ENCODE results near the gene NTF3. TPM values are rescaled to one million over a fixed set of nuclear protein-coding genes. Genes with fewer than 3 reads are reported as not detected.

The NTF3 gene
- total RNA-seq, 3 donors from 2014 or later, result 0.88 to 1.3 TPM; not detected in 1

DNA sequence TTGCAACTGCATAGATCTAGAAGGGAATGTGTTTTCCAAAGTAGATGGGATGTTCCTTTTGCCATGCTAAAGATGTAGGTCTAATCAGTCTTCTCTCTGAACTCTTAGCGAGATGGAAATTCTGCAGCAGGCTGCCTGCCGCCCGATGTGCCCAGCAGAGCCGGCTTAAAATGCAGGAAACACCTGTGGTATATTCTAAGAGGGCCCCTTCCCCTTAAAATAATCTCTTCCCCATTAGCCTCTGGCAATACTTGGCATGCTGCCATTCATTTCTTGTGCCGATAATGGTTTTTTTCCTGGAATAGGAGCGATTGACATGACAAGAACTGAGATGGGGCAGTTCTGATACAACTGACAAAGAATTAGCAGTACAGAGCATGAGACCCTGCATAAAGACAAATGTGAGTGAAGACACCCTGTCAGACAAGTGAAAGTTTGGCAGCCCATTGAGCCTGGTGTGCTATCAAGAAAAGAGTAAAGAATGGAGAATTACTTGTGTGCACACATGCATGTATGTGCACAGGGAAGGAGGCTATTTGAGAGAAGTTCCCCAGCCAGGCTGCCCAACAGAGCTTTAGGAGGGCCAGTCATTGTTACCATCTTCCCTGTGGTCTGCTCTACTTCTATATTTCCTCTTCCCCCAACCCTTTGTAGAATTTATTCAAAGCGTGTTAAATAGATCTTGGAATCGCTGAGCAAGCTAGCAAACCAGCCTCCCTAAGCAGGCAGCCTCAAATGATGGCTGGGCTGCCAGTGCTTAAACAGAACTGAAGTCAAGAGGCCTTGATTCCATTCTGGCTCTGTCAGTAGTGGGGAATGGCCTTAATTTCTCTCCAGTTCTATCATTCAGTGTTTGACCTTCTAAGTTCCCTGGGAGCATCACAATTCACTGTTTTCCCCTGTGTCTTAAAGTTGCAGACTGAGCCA lies 29.6 kb upstream of the NTF3 start:
- DNase-seq (ENCODE audit: low spot score in 2 of 2), result no peak
- intact Hi-C loops (cut with DNase I; ENCODE audit: low total_unique reads), result no loop called here
- H3K9me3 ChIP-seq, result no peaks in the 10 kb centered on the region
- no peak overlapping the region for H3K27ac ChIP-seq
- no peaks in the 10 kb centered on the region for H3K27me3 ChIP-seq
- H3K4me3 ChIP-seq, result no peak overlapping the region
- H3K4me1 ChIP-seq, result no peaks in the 10 kb centered on the region
- H3K36me3 ChIP-seq, result no peaks in the 10 kb centered on the region
- no peak for TF ChIP-seq POLR2AphosphoS5 (IDR thresholded peaks at IDR 0.05)

DNA sequence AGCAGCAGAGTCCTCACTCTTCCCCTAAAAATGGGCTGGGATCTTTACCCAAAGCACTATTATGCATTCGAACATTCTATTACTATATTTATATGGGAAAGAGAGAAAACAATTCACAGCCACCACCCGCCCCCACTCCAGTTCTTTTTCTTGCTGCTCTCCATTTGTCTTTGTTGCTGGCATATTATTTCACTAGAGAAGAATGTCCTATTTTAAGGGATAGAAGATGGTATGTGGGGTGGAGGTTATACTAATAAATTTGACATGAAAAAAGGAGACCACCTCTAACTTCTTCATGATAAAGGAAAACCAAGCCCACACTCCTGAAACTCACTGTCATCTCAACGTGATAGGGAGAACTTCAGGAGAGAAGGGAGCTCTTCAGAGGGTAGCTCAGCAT lies 28.5 kb upstream of the NTF3 start:
- no peaks in the 10 kb centered on the region for H3K27me3 ChIP-seq
- H3K36me3 ChIP-seq, result no peaks in the 10 kb centered on the region
- intact Hi-C loops (cut with DNase I; ENCODE audit: low total_unique reads), result no loop called here
- H3K4me1 ChIP-seq, result no peaks in the 10 kb centered on the region
- TF ChIP-seq POLR2A (IDR thresholded peaks at IDR 0.05) (no peak), POLR2AphosphoS5 (IDR thresholded peaks at IDR 0.05) (no peak)
- TF ChIP-seq, protein P1, sequence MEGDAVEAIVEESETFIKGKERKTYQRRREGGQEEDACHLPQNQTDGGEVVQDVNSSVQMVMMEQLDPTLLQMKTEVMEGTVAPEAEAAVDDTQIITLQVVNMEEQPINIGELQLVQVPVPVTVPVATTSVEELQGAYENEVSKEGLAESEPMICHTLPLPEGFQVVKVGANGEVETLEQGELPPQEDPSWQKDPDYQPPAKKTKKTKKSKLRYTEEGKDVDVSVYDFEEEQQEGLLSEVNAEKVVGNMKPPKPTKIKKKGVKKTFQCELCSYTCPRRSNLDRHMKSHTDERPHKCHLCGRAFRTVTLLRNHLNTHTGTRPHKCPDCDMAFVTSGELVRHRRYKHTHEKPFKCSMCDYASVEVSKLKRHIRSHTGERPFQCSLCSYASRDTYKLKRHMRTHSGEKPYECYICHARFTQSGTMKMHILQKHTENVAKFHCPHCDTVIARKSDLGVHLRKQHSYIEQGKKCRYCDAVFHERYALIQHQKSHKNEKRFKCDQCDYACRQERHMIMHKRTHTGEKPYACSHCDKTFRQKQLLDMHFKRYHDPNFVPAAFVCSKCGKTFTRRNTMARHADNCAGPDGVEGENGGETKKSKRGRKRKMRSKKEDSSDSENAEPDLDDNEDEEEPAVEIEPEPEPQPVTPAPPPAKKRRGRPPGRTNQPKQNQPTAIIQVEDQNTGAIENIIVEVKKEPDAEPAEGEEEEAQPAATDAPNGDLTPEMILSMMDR (IDR thresholded peaks at IDR 0.05), result no peak
- H3K27ac ChIP-seq, result no peak overlapping the region
- DNase-seq (ENCODE audit: low spot score in 2 of 2), result no peak
- H3K9me3 ChIP-seq, result no peaks in the 10 kb centered on the region
- H3K4me3 ChIP-seq, result no peak overlapping the region

DNA sequence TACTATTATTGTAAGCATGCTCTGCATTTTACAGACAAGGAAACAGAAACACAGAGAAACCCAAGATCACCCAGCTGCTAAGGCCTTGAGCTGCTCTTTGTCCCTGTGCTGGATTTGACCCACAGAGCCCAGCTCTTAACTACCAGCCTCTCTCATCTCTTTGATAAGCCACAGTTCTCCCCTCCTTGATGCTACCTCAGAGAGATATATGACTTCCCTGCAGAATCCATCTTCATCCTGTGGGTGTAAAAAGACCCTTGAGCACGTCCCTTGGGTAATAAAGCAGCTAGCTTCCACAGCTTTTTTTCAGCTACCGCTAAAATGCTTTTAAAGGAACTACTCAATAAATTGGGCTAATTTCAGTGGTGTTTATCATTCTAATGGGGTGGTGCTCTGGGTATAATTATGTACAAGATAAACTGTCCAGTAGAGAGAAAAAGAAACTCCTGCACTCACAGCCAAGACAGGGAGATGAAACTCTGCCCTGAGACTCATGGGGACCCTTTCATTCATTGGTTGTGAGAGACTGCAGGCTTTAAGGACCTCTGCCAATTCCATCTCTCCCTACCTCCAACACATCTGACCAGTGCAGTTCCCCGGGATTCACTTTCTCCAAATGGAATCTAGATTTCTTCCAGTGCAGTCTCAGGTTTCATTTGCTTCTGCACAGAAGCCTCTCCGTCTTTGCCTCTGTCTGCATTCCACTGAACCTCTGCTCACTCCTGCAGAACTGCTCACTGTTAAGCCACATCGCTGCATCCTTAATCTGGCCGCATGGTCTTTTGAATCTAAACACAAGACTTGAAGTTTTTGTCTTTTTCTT lies 24.7 kb upstream of the NTF3 start:
- TF ChIP-seq, protein P1 (IDR thresholded peaks at IDR 0.05), result no peak
- TF ChIP-seq POLR2A (IDR thresholded peaks at IDR 0.05) (no peak), POLR2AphosphoS5 (IDR thresholded peaks at IDR 0.05) (no peak)
- Histone ChIP-seq H3K27ac (no peak overlapping the region), H3K9me3 (peaks cover 0 to 8% of the 10 kb centered on the region in 2 donors), H3K4me1 (no peaks in the 10 kb centered on the region), H3K27me3 (no peaks in the 10 kb centered on the region), H3K4me3 (no peak overlapping the region), H3K36me3 (no peaks in the 10 kb centered on the region)
- intact Hi-C loops (cut with DNase I; ENCODE audit: low total_unique reads), result no loop called here
- no peak for DNase-seq (ENCODE audit: low spot score in 2 of 2)

DNA sequence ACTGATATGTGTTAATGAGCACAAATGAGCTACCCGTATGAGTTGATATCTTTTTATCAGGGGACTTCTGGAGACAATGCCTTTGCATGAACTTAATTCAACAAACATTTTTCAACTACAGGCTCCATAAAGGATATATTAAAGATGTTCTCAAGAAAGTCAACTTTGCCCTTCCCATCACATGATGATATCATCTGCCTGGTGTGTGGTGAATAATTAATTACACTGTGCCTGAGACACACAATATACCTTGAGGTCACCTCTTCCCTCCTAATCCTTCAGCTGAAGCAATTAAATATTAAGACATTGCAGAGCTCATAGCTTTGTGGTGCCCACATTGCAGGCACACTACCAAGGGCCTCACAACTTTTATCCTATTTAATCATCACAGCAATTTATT lies 22.3 kb upstream of the NTF3 start:
- intact Hi-C loops (cut with DNase I; ENCODE audit: low total_unique reads), result no loop called here
- no peak overlapping the region for H3K27ac ChIP-seq
- TF ChIP-seq POLR2A (IDR thresholded peaks at IDR 0.05), result no peak
- TF ChIP-seq POLR2AphosphoS5 (IDR thresholded peaks at IDR 0.05), result no peak
- TF ChIP-seq, protein P1 (IDR thresholded peaks at IDR 0.05), result no peak
- peaks cover 0 to 8% of the 10 kb centered on the region in 2 donors for H3K9me3 ChIP-seq
- DNase-seq (ENCODE audit: low spot score in 2 of 2), result no peak
- no peak overlapping the region for H3K4me3 ChIP-seq
- no peaks in the 10 kb centered on the region for H3K36me3 ChIP-seq
- no peaks in the 10 kb centered on the region for H3K27me3 ChIP-seq
- H3K4me1 ChIP-seq, result no peaks in the 10 kb centered on the region

DNA sequence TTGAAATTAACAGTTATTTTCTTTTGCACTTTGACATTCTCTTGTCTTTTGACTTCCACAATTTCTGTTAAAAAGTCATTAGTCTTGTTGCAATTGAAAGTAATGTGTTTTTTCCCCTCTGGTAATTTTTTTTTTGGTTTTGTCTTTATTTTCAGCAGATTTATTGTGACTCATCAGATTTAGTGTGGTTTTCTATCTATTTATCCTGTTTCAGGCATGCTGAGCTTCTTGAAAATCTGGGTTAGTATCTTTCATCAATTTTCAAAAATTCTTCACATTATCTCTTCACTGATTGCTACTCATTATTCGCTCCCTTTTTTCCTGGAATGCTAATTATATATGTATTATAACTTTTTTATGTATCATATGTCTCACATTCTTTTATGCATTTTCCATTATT lies 15.3 kb upstream of the NTF3 start:
- no peak for DNase-seq (ENCODE audit: low spot score in 2 of 2)

More for the DNA sequence above, 15.3 kb upstream of the NTF3 start:
- intact Hi-C loops (cut with DNase I; ENCODE audit: low total_unique reads), result no loop called here
- H3K4me3 ChIP-seq, result no peak overlapping the region
- no peak overlapping the region for H3K27ac ChIP-seq
- H3K27me3 ChIP-seq, result peaks cover 0 to 4% of the 10 kb centered on the region in 2 donors
- no peaks in the 10 kb centered on the region for H3K36me3 ChIP-seq
- H3K9me3 ChIP-seq, result peaks cover 0 to 3% of the 10 kb centered on the region in 2 donors
- TF ChIP-seq, protein P1 (IDR thresholded peaks at IDR 0.05), result no peak
- no peak for TF ChIP-seq POLR2A (IDR thresholded peaks at IDR 0.05)
- TF ChIP-seq POLR2AphosphoS5 (IDR thresholded peaks at IDR 0.05), result no peak
- H3K4me1 ChIP-seq, result no peaks in the 10 kb centered on the region
